ENCODE measurements around the gene SLC2A9. TPM values are rescaled to one million over a fixed set of nuclear protein-coding genes. Genes with fewer than 3 reads are reported as not detected.

Gene SLC2A9
- total and polyA plus RNA-seq, 7 experiments from 2014 or later, result 0.36 to 9.6 (median 3.3) TPM

DNA sequence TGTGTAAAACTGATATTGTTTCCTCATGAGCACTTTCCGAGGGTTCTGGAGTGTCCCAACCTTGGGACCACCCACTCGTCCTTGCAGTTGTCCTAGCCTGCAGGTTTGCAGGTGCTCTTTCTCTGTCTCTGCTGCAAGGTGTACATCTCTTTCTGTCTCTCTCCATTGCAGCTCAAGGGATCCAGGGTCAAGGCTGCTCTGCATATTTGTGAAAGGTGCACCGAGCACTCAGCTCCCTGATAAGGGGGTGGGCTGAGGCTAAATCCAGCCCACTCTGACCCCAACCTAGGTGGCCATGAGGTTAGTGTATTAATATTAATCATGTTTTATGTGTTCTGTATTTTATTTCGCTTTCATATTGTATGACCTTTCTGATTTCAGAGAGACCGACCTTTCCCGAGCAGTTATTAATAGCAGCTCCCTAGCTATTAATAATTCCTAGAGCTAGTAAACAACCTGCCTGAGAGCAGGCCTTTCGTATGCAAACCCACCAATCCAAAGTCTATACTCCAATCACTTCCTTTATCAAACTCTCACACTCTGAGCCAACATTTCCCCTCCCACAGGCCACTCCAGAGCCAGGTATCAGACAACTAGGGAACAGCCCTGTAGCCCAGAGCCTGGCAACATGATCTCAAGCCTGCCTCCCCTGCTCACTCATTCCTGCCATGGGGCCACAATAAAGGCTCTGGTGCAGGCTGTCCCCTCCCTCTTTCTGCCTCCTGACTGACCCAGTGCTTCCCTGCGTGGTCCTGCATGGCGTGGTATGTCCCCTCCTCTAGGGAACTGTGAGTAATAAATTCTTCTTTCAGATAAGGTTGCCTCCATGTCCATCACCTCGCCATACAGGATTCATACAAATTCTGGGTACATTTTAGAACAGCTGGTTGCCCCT lies 73.9 kb downstream of the SLC2A9 start:
- no peak overlapping the region for H3K27ac ChIP-seq (ENCODE audit: low read depth, low read length)
- peaks cover 0 to 4% (median 0%) of the 10 kb centered on the region in 5 donors for H3K27me3 Mint-ChIP-seq
- CTCF ChIA-PET, result no interaction called here
- DNase-seq (no peak), ATAC-seq (no peak)
- intact Hi-C loops (cut with micrococcal nuclease), result no loop called here
- H3K4me3 ChIP-seq (ENCODE audit: low read length), result no peak overlapping the region
- H3K27ac Mint-ChIP-seq, result no peak overlapping the region
- H3K4me1 ChIP-seq (ENCODE audit: control insufficient read depth in 2 of 2, insufficient read depth in 2 of 2, low read length in 2 of 2), result no peaks in the 10 kb centered on the region
- POLR2A ChIA-PET, result no interaction called here
- no peak overlapping the region for H3K4me3 Mint-ChIP-seq
- no peaks in the 10 kb centered on the region for H3K4me1 Mint-ChIP-seq
- H3K36me3 Mint-ChIP-seq, result no peaks in the 10 kb centered on the region
- H3K9me3 ChIP-seq (ENCODE audit: control insufficient read depth in 2 of 3, low read length in 3 of 3), result no peaks in the 10 kb centered on the region
- no peaks in the 10 kb centered on the region for H3K9me3 Mint-ChIP-seq
- H3K27me3 ChIP-seq (ENCODE audit: control insufficient read depth in 2 of 2, insufficient read depth in 2 of 2, low read length in 2 of 2), result no peaks in the 10 kb centered on the region
- no peaks in the 10 kb centered on the region for H3K36me3 ChIP-seq (ENCODE audit: control insufficient read depth in 2 of 3, insufficient read depth in 3 of 3, low read length in 3 of 3)

- Histone ChIP-seq H3K9me3 (ENCODE audit: control insufficient read depth in 2 of 3, low read length in 3 of 3) (no peaks in the 10 kb centered on the region), H3K4me3 (ENCODE audit: low read length) (no peak overlapping the region), H3K4me1 (ENCODE audit: control insufficient read depth in 2 of 2, insufficient read depth in 2 of 2, low read length in 2 of 2) (no peaks in the 10 kb centered on the region), H3K27ac (ENCODE audit: low read depth, low read length) (no peak overlapping the region), H3K36me3 (ENCODE audit: control insufficient read depth in 2 of 3, insufficient read depth in 3 of 3, low read length in 3 of 3) (no peaks in the 10 kb centered on the region), H3K27me3 (ENCODE audit: control insufficient read depth in 2 of 2, insufficient read depth in 2 of 2, low read length in 2 of 2) (no peaks in the 10 kb centered on the region)
- no peaks in the 10 kb centered on the region for H3K9me3 Mint-ChIP-seq
- no peak overlapping the region for H3K27ac Mint-ChIP-seq
- intact Hi-C loops (cut with micrococcal nuclease), result no loop called here
- H3K36me3 Mint-ChIP-seq, result no peaks in the 10 kb centered on the region
- H3K27me3 Mint-ChIP-seq, result peaks cover 0 to 3% (median 0%) of the 10 kb centered on the region in 5 donors
- H3K4me1 Mint-ChIP-seq, result no peaks in the 10 kb centered on the region
- H3K4me3 Mint-ChIP-seq, result no peak overlapping the region
- DNase-seq (no peak), ATAC-seq (no peak)
- ChIA-PET POLR2A (no interaction called here), CTCF (no interaction called here)
These were observed 75.1 kb downstream of the SLC2A9 start for GRCh38 chr4:9946170-9946569.

GRCh38 chr4:9944431-9945425 lies 76.6 kb downstream of the SLC2A9 start:
- intact Hi-C loops (cut with micrococcal nuclease), result no loop called here
- no peak for ATAC-seq
- Histone ChIP-seq H3K27me3 (ENCODE audit: control insufficient read depth in 2 of 2, insufficient read depth in 2 of 2, low read length in 2 of 2) (no peaks in the 10 kb centered on the region), H3K4me3 (ENCODE audit: low read length) (no peak overlapping the region), H3K4me1 (ENCODE audit: control insufficient read depth in 2 of 2, insufficient read depth in 2 of 2, low read length in 2 of 2) (no peaks in the 10 kb centered on the region), H3K36me3 (ENCODE audit: control insufficient read depth in 2 of 3, insufficient read depth in 3 of 3, low read length in 3 of 3) (no peaks in the 10 kb centered on the region), H3K9me3 (ENCODE audit: control insufficient read depth in 2 of 3, low read length in 3 of 3) (no peaks in the 10 kb centered on the region), H3K27ac (ENCODE audit: low read depth, low read length) (no peak overlapping the region)
- Mint-ChIP-seq H3K4me3 (no peak overlapping the region), H3K27me3 (no peaks in the 10 kb centered on the region), H3K4me1 (no peaks in the 10 kb centered on the region), H3K27ac (no peak overlapping the region), H3K9me3 (no peaks in the 10 kb centered on the region), H3K36me3 (peaks cover 0 to 4% (median 0%) of the 10 kb centered on the region in 5 donors)
- DNase-seq, result no peak
- ChIA-PET POLR2A (no interaction called here), CTCF (no interaction called here)

DNA sequence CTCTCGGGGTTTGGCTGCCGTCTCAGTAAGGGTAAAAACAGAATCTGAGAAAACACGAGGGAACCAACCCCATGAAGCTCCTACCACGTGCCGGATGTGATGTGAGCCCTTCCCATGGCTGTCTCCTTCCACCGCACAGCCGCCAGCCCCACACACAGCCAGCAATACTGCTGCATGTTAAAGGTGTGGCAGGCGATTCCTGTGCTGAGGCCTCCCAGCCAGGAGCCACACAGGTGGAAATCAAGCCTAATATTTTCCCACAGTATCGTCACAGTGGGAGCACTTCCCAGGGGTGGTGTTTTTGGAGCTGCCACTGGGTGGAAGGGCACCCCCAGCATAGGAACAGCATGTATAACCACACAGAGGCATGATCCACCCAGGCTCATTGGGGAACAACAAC lies 77.5 kb downstream of the SLC2A9 start:
- no peak overlapping the region for H3K4me3 ChIP-seq (ENCODE audit: low read length)
- Mint-ChIP-seq H3K27me3 (no peaks in the 10 kb centered on the region), H3K9me3 (no peaks in the 10 kb centered on the region), H3K4me3 (no peak overlapping the region), H3K36me3 (peaks cover 0 to 6% (median 0%) of the 10 kb centered on the region in 5 donors), H3K27ac (no peak overlapping the region), H3K4me1 (no peaks in the 10 kb centered on the region)
- H3K9me3 ChIP-seq (ENCODE audit: control insufficient read depth in 2 of 3, low read length in 3 of 3), result no peaks in the 10 kb centered on the region
- DNase-seq, result no peak
- no peaks in the 10 kb centered on the region for H3K27me3 ChIP-seq (ENCODE audit: control insufficient read depth in 2 of 2, insufficient read depth in 2 of 2, low read length in 2 of 2)
- intact Hi-C loops (cut with micrococcal nuclease), result no loop called here
- H3K4me1 ChIP-seq (ENCODE audit: control insufficient read depth in 2 of 2, insufficient read depth in 2 of 2, low read length in 2 of 2), result no peaks in the 10 kb centered on the region
- H3K27ac ChIP-seq (ENCODE audit: low read depth, low read length), result no peak overlapping the region
- POLR2A ChIA-PET, result no interaction called here
- no peaks in the 10 kb centered on the region for H3K36me3 ChIP-seq (ENCODE audit: control insufficient read depth in 2 of 3, insufficient read depth in 3 of 3, low read length in 3 of 3)
- CTCF ChIA-PET, result no interaction called here
- no peak for ATAC-seq

GRCh38 chr4:9942921-9943600 lies 78.2 kb downstream of the SLC2A9 start:
- intact Hi-C loops (cut with micrococcal nuclease), result no loop called here
- Mint-ChIP-seq H3K9me3 (no peaks in the 10 kb centered on the region), H3K36me3 (peaks cover 0 to 6% (median 0%) of the 10 kb centered on the region in 5 donors), H3K27ac (no peak overlapping the region), H3K27me3 (no peaks in the 10 kb centered on the region), H3K4me1 (no peaks in the 10 kb centered on the region), H3K4me3 (no peak overlapping the region)
- POLR2A ChIA-PET, result no interaction called here
- no peak for DNase-seq
- CTCF ChIA-PET, result no interaction called here
- H3K9me3 ChIP-seq (ENCODE audit: control insufficient read depth in 2 of 3, low read length in 3 of 3), result no peaks in the 10 kb centered on the region
- no peaks in the 10 kb centered on the region for H3K36me3 ChIP-seq (ENCODE audit: control insufficient read depth in 2 of 3, insufficient read depth in 3 of 3, low read length in 3 of 3)
- no peaks in the 10 kb centered on the region for H3K27me3 ChIP-seq (ENCODE audit: control insufficient read depth in 2 of 2, insufficient read depth in 2 of 2, low read length in 2 of 2)
- no peak for ATAC-seq
- H3K4me1 ChIP-seq (ENCODE audit: control insufficient read depth in 2 of 2, insufficient read depth in 2 of 2, low read length in 2 of 2), result no peaks in the 10 kb centered on the region
- no peak overlapping the region for H3K4me3 ChIP-seq (ENCODE audit: low read length)
- no peak overlapping the region for H3K27ac ChIP-seq (ENCODE audit: low read depth, low read length)

DNA sequence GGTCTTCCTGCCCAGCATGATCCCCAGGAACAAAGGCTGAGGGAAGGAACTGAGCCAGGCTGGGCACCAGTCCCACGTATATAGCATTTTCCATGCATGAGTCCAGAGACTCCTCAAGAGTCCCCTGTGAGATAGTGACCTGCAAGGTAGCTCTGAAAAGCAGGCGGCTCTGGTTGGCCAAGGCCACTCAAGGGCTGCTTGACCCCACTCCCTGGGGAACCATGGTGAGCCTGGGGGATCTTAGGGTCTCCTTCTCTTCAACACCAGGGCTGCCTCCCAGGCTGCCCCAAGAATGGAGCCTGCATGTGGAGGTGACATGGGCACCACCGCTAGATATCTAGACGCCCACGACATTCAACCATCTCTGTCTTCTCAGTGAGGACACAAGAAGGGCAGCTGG lies 79.2 kb downstream of the SLC2A9 start:
- no peaks in the 10 kb centered on the region for H3K9me3 Mint-ChIP-seq
- ChIA-PET POLR2A (no interaction called here), CTCF (no interaction called here)
- H3K4me3 Mint-ChIP-seq, result no peak overlapping the region
- DNase-seq (no peak), ATAC-seq (no peak)
- Histone ChIP-seq H3K9me3 (ENCODE audit: control insufficient read depth in 2 of 3, low read length in 3 of 3) (no peaks in the 10 kb centered on the region), H3K27ac (ENCODE audit: low read depth, low read length) (no peak overlapping the region), H3K27me3 (ENCODE audit: control insufficient read depth in 2 of 2, insufficient read depth in 2 of 2, low read length in 2 of 2) (no peaks in the 10 kb centered on the region), H3K36me3 (ENCODE audit: control insufficient read depth in 2 of 3, insufficient read depth in 3 of 3, low read length in 3 of 3) (no peaks in the 10 kb centered on the region), H3K4me3 (ENCODE audit: low read length) (no peak overlapping the region), H3K4me1 (ENCODE audit: control insufficient read depth in 2 of 2, insufficient read depth in 2 of 2, low read length in 2 of 2) (no peaks in the 10 kb centered on the region)
- H3K27me3 Mint-ChIP-seq, result no peaks in the 10 kb centered on the region
- H3K36me3 Mint-ChIP-seq, result peaks cover 0 to 6% (median 0%) of the 10 kb centered on the region in 5 donors
- intact Hi-C loops (cut with micrococcal nuclease), result no loop called here
- H3K27ac Mint-ChIP-seq, result no peak overlapping the region
- peaks cover 0 to 3% (median 0%) of the 10 kb centered on the region in 7 donors for H3K4me1 Mint-ChIP-seq
